Glomerular visceral epithelial cell (primary cell): ENCODE measurements around the gene PDE4D.
A peak's percentile ranks its signal among the peaks of the same experiment; 100 is the strongest.

ENCODE experiments used
- DNase-seq: peaks from one replicate; pipeline ENCODE4 v3.0.0-alpha.2; 2016; ENCODE audit errors: extremely low spot score

PDE4D gene

DNA sequence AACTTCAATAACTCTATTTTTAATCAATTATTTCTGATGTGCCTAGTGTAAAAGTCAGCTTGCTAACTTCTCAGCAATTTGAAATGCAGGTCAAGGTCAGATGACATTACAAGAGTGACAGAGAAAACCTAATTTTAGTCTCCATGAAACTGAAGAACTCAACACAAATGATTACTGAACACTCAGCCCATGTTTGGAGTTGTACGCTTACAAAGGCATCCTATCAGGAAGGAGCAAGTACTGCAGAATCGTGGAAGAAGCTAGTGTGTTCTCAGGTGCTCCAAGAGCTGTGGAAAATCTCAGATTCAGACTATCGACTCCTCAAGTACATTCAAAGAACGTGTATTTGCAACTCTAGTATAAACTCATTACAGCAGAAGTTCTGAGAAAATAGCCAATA lies 526.7 kb downstream of the PDE4D start:
- no peak for DNase-seq

GRCh38 chr5:59362438-59362837 lies 531.1 kb downstream of the PDE4D start:
- DNase-seq = no peak

GRCh38 chr5:59361454-59361853 lies 532.1 kb downstream of the PDE4D start:
- no peak for DNase-seq

GRCh38 chr5:59360130-59360555 lies 533.4 kb downstream of the PDE4D start:
- DNase-seq = no peak

- DNase-seq = no peak
Observed at GRCh38 chr5:59358005-59358861, 535.3 kb downstream of the PDE4D start.

DNA sequence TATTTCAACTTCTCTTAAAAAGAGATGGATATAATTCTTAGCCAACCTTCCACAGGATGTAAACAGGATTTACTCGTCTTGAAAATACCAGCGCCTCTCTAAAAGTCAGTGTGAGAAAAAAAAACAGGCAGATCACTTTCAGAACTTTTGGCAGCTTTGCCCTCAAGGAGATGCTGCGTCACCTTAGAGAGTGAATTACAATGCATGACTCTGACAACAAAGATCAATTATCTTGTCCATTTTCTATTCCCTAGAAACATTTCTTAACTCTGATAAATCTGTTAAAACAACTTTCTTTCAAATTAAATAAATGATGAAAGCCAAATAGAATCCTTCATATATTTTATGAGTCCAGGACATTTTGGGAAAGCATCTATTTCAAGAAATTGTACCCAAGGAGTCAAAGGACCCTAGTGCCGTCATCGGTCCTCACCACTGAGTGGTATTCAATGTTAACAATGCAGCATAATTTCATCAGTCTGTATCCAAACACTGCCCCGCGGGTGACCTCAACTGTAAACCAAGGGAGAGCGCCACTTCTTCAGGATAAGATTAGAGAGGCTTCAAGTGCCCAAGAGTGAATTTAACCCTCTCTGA lies 536.0 kb downstream of the PDE4D start:
- DNase-seq = no peak

GRCh38 chr5:59356813-59357380 lies 536.6 kb downstream of the PDE4D start:
- DNase-seq = no peak

- DNase-seq = no peak
Observed at GRCh38 chr5:59354811-59355210, 538.7 kb downstream of the PDE4D start.

GRCh38 chr5:59354274-59354673 lies 539.3 kb downstream of the PDE4D start:
- no peak for DNase-seq

DNA sequence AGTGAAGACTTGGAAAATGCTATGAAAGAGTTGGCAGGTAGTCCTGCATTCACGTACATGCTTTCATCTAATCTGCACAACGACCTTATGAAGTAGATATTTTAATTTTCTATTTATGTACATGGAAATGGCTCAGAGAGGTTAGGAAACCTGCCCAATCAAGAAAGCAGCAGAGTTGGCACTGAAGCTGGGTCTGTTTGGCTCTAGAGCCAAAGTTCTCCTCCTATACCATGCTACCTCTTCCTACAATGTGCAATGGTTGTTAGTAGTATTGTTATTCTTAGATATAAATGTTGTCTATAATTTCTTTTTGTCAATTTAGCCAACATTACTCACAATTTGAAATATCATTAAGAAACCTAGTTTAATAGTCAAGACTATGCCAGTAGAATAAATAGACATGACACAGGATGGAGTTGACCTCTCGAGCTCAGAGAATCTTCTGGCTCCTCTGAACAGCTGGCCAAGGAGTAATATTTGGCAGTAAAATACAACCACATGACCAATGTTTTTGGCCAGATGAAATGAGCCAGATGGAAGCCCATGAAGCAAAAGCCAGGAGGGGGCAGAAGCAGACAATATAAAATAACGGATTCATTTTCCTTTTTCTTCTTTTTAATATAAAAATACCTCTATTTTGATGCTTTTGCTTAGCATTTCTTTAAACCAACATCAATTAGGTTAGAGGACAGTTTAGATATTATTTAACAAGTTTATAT lies 542.3 kb downstream of the PDE4D start:
- no peak for DNase-seq

DNA sequence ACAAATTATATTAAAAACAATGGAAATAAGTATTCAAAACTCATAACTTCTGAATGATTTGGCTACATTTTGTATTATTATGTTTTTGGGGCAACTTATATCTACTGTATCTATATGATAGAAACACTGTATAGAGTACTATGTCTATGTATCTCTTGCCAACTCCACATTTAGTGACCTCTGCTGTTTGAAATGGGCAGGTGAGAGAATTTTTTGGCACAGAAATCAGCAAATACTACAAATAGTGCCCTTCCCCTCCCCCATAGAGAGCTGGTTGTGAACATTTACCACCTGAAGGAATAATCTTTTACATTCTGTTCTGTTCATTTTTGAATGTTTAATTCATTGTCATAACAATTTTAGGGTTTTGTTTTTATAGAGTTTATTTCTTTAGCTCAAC lies 545.3 kb downstream of the PDE4D start:
- DNase-seq = peak; percentile 5

GRCh38 chr5:59346982-59347381 lies 546.5 kb downstream of the PDE4D start:
- DNase-seq = no peak

- no peak for DNase-seq
Observed at GRCh38 chr5:59346514-59346913, 547.0 kb downstream of the PDE4D start.

- no peak for DNase-seq
Observed at GRCh38 chr5:59342181-59342580, 551.3 kb downstream of the PDE4D start.

- no peak for DNase-seq
Observed at GRCh38 chr5:59341760-59342159, 551.8 kb downstream of the PDE4D start.

GRCh38 chr5:59341155-59341554 lies 552.4 kb downstream of the PDE4D start:
- DNase-seq = no peak

DNA sequence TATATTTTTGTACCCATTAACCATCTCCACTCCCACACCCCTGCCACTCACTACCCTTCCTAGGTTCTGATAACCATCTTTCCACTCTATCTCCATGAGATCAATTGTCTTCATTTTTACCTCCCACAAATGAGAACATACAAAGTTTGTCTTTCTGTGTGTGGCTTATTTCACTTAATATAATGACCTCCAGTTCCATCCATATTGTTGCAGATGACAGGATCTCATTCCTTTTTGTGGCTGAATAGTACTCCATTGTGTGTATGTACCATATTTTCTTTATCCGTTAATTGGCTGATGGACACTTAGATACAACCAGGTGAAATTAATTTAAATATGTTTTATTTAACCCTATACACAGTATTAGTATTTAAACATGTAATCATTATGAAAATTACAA lies 552.9 kb downstream of the PDE4D start:
- no peak for DNase-seq

DNA sequence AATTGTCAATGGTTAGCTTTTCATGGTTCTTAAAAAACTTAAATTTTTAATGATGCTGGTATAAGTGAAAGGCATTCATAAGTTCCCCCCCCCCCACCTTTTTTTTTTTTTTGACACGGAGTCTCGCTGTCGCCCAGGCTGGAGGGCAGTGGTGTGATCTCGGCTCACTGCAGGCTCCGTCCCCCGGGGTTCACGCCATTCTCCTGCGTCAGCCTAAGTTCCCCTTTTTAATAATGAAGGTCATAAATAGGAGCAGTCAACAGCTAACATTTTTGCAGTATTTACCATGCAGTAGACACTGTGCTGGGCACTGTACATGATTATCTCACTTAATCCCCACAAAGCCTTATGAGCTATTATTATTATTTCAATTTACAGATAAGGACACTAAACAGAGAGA lies 556.3 kb downstream of the PDE4D start:
- no peak for DNase-seq

GRCh38 chr5:59335544-59335943 lies 558.0 kb downstream of the PDE4D start:
- no peak for DNase-seq

DNA sequence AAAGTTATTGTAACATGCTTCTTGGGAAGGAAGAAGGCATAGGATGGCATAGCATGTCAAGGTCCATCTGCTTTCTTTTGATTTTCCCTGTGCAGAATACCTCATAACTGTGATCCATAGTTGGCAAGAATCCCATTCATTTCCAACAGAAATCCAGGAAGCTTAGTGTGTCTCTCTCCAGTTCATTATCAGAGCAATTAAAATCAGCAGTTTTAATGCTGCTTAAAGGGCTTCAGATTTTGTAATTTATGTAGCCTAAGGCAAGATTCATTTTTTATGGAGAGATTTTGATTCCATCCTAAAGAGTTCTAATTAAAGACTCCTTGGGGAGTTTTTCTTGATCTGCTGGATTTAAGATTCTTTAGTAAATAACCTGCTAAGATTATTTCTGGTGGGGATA lies 560.1 kb downstream of the PDE4D start:
- DNase-seq = no peak

DNA sequence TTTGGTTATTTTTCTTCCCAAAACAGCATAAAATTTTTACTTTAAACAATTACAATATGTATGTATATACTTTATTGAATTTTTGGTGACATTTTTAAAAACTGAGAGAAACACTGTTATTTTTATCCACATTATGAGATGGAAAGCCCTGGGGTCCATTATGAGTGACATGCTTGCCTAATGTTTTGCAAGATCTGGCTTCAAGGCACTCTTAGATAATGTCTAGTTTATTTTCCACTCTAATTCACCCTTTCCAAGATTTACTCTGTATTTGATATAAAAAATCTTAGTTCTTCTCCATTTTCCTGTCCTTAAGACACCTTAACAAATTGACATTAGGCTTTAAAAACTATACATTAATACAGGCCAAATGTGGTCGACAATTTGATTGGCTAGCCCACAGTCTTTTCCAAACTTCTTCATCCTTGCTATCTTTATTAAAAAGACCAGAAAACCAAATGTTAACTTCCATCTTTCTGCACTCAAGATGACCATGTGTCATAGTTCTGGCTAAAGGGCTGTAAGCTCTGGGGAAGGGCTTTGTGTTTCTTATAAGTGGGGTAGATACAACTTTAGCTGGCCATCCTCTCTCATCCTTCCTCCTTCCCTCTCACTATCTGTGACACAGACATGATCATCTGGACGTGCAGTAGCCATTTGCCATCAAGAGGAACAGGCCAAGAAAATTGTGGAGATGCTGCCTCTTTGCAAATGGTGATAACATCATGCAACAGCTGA lies 561.1 kb downstream of the PDE4D start:
- no peak for DNase-seq

- DNase-seq = no peak
Observed at GRCh38 chr5:59330680-59331079, 562.8 kb downstream of the PDE4D start.
